ENCODE data around the gene UBR1.

UBR1 gene

DNA sequence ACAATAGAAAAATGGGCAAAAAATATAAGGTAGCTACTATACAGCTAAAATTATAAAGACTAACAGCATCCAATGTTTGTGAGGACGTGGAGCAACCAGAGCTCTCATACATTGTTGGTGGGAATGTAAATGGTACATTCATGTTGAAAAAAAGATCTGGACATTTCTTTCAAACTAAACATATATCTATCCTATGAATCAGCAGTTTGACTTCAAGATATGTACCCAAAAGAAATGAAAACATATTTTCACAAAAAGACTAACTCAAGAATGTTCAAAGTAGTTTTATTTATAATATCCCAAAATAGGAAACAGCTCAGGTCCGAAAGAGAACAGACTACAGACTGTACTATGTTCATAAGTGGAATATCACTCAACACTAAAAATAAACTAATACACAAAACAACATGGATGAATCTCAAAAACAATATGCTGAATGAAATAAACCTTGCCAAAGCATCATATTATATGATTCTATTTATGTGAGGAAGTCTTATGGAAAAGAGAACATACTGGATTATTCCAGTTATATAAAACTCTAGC, 176.5 kb downstream of the UBR1 start:
- Histone ChIP-seq H3K4me1 (ENCODE audit: control insufficient read depth in 5 of 5, insufficient read depth in 5 of 5, low read length in 5 of 5) (no peaks in the 10 kb centered on the region), H3K9me3 (ENCODE audit: control insufficient read depth in 5 of 5, low read length in 5 of 5) (no peaks in the 10 kb centered on the region), H3K27me3 (ENCODE audit: control insufficient read depth in 5 of 5, insufficient read depth in 4 of 5, low read length in 5 of 5) (peaks cover 0 to 2% (median 0%) of the 10 kb centered on the region in 5 donors), H3K9ac (ENCODE audit: low read length in 5 of 5) (no peak overlapping the region), H3K4me3 (ENCODE audit: low read depth in 1 of 5, low read length in 5 of 5) (no peak overlapping the region), H3K27ac (ENCODE audit: low read depth, low read length) (no peak overlapping the region), H3K36me3 (ENCODE audit: control insufficient read depth in 5 of 5, insufficient read depth in 5 of 5, low read length in 5 of 5) (no peaks in the 10 kb centered on the region)

DNA sequence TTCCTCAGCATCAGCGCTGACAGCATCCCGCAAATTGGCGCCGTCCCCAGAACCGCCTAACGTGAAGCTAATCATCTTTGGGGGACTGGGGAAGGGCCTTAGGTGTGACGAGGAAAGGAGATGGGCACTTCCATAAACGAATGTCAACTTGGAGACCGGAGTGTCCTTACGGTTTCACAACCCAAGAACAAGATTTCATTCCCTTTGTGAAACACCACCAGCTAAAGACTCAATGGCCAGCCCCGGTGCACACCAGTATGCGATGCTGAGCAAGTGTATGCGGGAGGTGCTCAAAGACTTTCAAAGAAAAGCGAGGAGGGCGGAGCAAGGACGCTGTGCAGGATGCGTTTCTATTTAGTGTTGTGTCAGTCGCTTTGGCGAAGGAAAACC, 184.5 kb downstream of the UBR1 start:
- H3K4me1 ChIP-seq (ENCODE audit: control insufficient read depth in 5 of 5, insufficient read depth in 5 of 5, low read length in 5 of 5) = peaks cover 0 to 28% (median 18%) of the 10 kb centered on the region in 5 donors
- H3K9ac ChIP-seq (ENCODE audit: low read length in 5 of 5) = peak overlapping the region; percentile 1 to 69 (median 66)
- H3K27me3 ChIP-seq (ENCODE audit: control insufficient read depth in 5 of 5, insufficient read depth in 4 of 5, low read length in 5 of 5) = no peaks in the 10 kb centered on the region
- no peaks in the 10 kb centered on the region for H3K36me3 ChIP-seq (ENCODE audit: control insufficient read depth in 5 of 5, insufficient read depth in 5 of 5, low read length in 5 of 5)
- peaks cover 0 to 3% (median 0%) of the 10 kb centered on the region in 5 donors for H3K9me3 ChIP-seq (ENCODE audit: control insufficient read depth in 5 of 5, low read length in 5 of 5)
- peak overlapping the region; percentile 43 for H3K27ac ChIP-seq (ENCODE audit: low read depth, low read length)
- peak overlapping the region; percentile 69 to 90 (median 74) for H3K4me3 ChIP-seq (ENCODE audit: low read depth in 1 of 5, low read length in 5 of 5)

DNA sequence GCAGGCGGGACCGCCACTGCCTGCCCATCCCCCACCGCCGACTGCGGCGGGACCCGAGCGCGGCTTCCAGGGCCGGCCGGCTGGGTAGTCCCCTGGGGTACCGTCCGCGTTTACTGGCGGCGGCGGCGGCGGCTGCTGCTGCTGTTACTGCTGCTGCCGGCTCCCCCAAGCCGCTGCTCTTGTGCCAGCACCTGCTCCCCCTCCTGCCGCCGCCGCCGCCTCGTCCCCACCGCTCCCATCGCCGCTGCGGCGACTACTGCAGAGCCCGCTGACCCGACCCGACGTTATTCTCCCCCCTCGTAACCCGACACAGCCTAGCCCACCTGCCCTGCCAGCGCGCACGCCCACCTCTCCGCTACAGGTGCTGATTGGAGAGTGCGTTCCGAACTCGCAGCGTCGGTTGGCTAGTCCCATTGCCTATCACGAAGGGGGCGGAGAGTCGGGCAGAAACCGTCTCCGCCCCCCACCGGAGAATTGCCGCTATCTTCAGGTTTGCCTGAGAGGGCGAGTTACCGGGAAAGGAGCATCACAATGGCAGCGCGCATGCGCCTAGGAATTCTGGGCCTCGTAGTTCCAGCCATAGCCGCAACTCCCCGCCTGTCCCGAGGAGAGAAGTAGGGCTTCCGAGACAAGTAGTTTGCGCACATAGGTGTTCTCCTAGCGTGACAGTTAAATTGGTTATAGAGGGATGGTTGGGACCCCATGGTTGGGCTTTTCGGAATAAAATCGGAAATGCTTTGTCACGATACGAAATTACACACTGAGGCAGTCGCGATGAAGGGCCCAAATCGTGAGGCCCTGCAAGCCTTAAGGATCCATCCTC, 185.1 kb downstream of the UBR1 start, which contains the start of gene TTBK2:
TSS of gene TTBK2 (minus strand) at position 260 of the 823 bp plus-strand sequence. CDS start 42,161 bp downstream, outside the sequence.
- no peaks in the 10 kb centered on the region for H3K27me3 ChIP-seq (ENCODE audit: control insufficient read depth in 5 of 5, insufficient read depth in 4 of 5, low read length in 5 of 5)
- no peaks in the 10 kb centered on the region for H3K36me3 ChIP-seq (ENCODE audit: control insufficient read depth in 5 of 5, insufficient read depth in 5 of 5, low read length in 5 of 5)
- H3K4me1 ChIP-seq (ENCODE audit: control insufficient read depth in 5 of 5, insufficient read depth in 5 of 5, low read length in 5 of 5) = peaks cover 0 to 28% (median 18%) of the 10 kb centered on the region in 5 donors
- peak within 1 kb of the TSS; percentile 66 to 82 (median 69) for H3K9ac ChIP-seq (ENCODE audit: low read length in 5 of 5)
- peaks cover 0 to 3% (median 0%) of the 10 kb centered on the region in 5 donors for H3K9me3 ChIP-seq (ENCODE audit: control insufficient read depth in 5 of 5, low read length in 5 of 5)
- peak within 1 kb of the TSS; percentile 69 to 90 (median 74) for H3K4me3 ChIP-seq (ENCODE audit: low read depth in 1 of 5, low read length in 5 of 5)
- H3K27ac ChIP-seq (ENCODE audit: low read depth, low read length) = peak within 1 kb of the TSS; percentile 43

DNA sequence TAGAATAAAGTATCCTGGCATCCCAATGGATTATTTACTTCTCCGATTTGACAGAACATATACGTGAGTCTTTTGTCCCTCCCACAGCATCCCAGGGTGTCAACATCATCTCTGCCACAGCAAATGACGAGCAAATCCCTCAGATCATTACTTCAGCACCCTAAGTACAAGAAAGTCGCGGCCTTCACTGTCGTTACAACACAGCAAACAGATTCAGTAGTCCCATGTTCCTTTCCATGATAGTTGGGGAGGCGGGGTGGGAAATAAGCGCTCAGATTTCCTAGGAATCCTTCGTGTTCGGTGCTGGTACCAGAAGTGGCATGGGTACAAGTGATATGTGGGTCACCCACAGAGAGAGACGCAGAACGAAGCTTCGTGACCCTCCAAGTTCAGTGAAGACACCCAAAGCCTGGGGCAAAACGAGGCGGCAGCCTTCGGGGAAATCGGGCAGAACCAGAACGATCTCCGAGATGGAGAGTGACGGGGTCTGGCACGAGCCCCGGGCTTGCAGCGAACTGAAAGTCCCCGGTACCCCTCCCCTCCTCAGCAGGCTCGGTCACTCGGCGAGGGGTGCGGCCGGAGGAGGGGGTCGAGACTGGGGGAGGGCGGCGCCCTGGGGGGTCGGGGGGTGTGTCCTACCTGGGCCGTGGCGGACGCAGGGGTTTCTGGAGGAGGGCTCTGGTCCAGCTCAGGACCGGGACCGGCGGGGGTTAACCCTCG, 185.9 kb downstream of the UBR1 start:
- Histone ChIP-seq H3K27me3 (ENCODE audit: control insufficient read depth in 5 of 5, insufficient read depth in 4 of 5, low read length in 5 of 5) (no peaks in the 10 kb centered on the region), H3K9me3 (ENCODE audit: control insufficient read depth in 5 of 5, low read length in 5 of 5) (peaks cover 0 to 3% (median 0%) of the 10 kb centered on the region in 5 donors), H3K4me1 (ENCODE audit: control insufficient read depth in 5 of 5, insufficient read depth in 5 of 5, low read length in 5 of 5) (peaks cover 0 to 28% (median 18%) of the 10 kb centered on the region in 5 donors), H3K9ac (ENCODE audit: low read length in 5 of 5) (peak overlapping the region; percentile 63 to 82 (median 69)), H3K4me3 (ENCODE audit: low read depth in 1 of 5, low read length in 5 of 5) (peak overlapping the region; percentile 69 to 87 (median 74)), H3K27ac (ENCODE audit: low read depth, low read length) (peak overlapping the region; percentile 43), H3K36me3 (ENCODE audit: control insufficient read depth in 5 of 5, insufficient read depth in 5 of 5, low read length in 5 of 5) (no peaks in the 10 kb centered on the region)

DNA sequence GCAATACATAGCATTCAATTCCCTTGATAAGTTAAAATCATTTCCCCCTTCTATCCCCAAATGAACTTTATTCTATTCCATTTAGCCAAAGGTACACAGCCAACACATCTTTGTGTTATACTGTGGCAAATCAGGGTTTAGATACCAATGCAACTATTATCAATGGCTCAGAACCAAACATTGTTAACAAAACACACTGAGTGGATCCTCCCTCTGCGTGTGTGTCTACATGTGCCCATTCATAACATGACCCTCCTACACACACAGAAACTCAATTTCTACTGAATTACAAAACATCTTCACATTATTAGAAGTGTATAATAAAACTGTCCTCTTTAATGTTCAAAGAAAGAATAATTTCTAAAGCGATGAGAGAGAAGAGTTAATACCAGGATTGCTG, 186.5 kb downstream of the UBR1 start:
- Histone ChIP-seq H3K36me3 (ENCODE audit: control insufficient read depth in 5 of 5, insufficient read depth in 5 of 5, low read length in 5 of 5) (no peaks in the 10 kb centered on the region), H3K4me1 (ENCODE audit: control insufficient read depth in 5 of 5, insufficient read depth in 5 of 5, low read length in 5 of 5) (peaks cover 0 to 28% (median 18%) of the 10 kb centered on the region in 5 donors), H3K27me3 (ENCODE audit: control insufficient read depth in 5 of 5, insufficient read depth in 4 of 5, low read length in 5 of 5) (no peaks in the 10 kb centered on the region), H3K4me3 (ENCODE audit: low read depth in 1 of 5, low read length in 5 of 5) (peak overlapping the region; percentile 69 to 87 (median 74)), H3K27ac (ENCODE audit: low read depth, low read length) (peak overlapping the region; percentile 43), H3K9me3 (ENCODE audit: control insufficient read depth in 5 of 5, low read length in 5 of 5) (peaks cover 0 to 3% (median 0%) of the 10 kb centered on the region in 5 donors), H3K9ac (ENCODE audit: low read length in 5 of 5) (peak overlapping the region; percentile 63 to 82 (median 66))

DNA sequence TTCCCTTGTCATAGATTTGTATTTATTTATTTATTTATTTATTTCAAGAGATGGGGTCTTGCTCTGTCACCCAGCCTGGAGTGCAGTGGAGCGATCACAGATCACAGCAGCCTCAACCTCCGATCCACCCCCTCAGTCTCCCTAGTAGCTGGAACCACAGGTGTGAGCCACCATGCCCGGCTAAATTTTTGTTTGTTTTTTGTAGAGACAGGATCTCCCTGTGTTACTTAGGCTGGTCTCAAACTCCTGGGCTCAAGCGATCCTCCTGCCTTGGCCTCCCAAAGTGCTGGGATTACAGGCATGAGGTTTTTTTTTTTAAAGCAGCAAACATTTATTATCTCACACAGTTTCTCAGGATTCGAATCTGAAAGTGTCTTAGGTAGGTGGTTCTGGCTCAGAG, 187.8 kb downstream of the UBR1 start:
- no peak overlapping the region for H3K9ac ChIP-seq (ENCODE audit: low read length in 5 of 5)
- H3K27me3 ChIP-seq (ENCODE audit: control insufficient read depth in 5 of 5, insufficient read depth in 4 of 5, low read length in 5 of 5) = no peaks in the 10 kb centered on the region
- no peaks in the 10 kb centered on the region for H3K9me3 ChIP-seq (ENCODE audit: control insufficient read depth in 5 of 5, low read length in 5 of 5)
- no peak overlapping the region for H3K4me3 ChIP-seq (ENCODE audit: low read depth in 1 of 5, low read length in 5 of 5)
- no peak overlapping the region for H3K27ac ChIP-seq (ENCODE audit: low read depth, low read length)
- no peaks in the 10 kb centered on the region for H3K36me3 ChIP-seq (ENCODE audit: control insufficient read depth in 5 of 5, insufficient read depth in 5 of 5, low read length in 5 of 5)
- peaks cover 0 to 28% (median 18%) of the 10 kb centered on the region in 5 donors for H3K4me1 ChIP-seq (ENCODE audit: control insufficient read depth in 5 of 5, insufficient read depth in 5 of 5, low read length in 5 of 5)

DNA sequence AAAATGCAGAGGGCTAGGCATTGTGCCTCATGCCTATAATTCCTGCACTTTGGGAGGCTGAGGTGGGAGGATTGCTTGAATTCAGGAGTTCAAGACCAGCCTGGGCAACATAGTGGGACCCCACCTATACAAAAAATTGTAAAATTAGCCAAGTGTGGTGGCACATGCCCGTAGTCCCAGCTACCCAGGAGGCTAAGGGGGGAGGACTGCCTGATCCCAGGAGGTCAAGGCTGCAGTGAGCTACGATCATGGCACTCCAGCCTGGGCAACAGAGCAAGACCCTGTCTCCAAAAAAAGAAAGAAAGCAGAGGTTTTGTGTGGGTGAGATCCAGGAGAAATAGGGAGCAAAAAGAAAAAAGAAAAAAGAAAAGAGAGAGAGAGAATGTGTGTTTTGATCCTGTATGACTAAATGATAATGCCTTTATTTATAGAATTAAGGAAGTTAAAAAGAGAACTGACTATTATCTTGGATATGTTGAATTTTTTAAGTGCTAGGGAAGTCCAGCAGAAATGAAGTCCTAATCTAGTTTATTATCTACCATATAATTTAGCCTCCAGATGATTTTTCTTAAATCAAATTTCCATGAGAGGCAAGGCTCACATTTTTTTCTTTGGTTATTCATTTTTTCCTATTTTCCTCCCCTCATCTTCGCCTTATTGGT, 190.1 kb downstream of the UBR1 start:
- H3K9ac ChIP-seq (ENCODE audit: low read length in 5 of 5) = no peak overlapping the region
- H3K27me3 ChIP-seq (ENCODE audit: control insufficient read depth in 5 of 5, insufficient read depth in 4 of 5, low read length in 5 of 5) = no peaks in the 10 kb centered on the region
- H3K4me1 ChIP-seq (ENCODE audit: control insufficient read depth in 5 of 5, insufficient read depth in 5 of 5, low read length in 5 of 5) = peaks cover 0 to 19% (median 9%) of the 10 kb centered on the region in 5 donors
- no peaks in the 10 kb centered on the region for H3K36me3 ChIP-seq (ENCODE audit: control insufficient read depth in 5 of 5, insufficient read depth in 5 of 5, low read length in 5 of 5)
- no peak overlapping the region for H3K4me3 ChIP-seq (ENCODE audit: low read depth in 1 of 5, low read length in 5 of 5)
- H3K9me3 ChIP-seq (ENCODE audit: control insufficient read depth in 5 of 5, low read length in 5 of 5) = no peaks in the 10 kb centered on the region
- no peak overlapping the region for H3K27ac ChIP-seq (ENCODE audit: low read depth, low read length)

DNA sequence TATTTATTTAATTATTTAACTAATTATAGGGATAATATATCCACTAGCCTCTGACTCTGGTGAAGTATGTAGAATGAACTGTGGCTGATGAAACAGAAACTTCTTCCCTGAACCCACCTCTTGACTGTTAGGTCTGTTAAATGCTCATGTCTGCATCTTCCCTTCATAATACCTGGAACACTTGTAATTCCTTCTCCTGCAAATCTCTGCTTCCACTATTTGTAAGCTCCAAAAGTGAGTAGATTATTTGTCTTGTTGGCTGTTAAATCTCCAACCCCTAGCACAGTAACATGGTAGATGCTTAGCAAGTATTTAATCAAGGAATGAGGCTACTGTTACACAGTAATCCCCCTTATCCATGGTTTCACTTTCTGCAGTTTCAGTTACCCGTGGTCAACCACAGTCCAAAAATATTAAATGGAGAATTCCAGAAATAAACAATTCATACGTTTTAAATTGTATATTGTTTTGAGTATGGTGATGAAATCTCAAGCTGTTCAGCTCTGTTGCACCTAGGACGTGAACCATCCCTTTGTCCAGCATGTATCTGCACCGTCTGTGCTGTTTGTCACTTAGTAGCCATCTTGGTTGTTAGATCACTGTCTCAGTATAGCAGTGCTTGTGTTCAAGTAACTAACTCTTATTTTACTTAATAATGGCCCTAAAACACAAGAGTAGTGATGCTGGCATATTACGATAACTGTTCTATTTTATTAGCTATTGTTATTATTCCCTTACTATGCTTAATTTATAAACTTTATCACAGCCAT, 190.9 kb downstream of the UBR1 start:
- Histone ChIP-seq H3K27me3 (ENCODE audit: control insufficient read depth in 5 of 5, insufficient read depth in 4 of 5, low read length in 5 of 5) (no peaks in the 10 kb centered on the region), H3K9ac (ENCODE audit: low read length in 5 of 5) (peak overlapping the region in 1 of 5 donors; percentile 11), H3K4me1 (ENCODE audit: control insufficient read depth in 5 of 5, insufficient read depth in 5 of 5, low read length in 5 of 5) (peaks cover 0 to 17% (median 9%) of the 10 kb centered on the region in 5 donors), H3K4me3 (ENCODE audit: low read depth in 1 of 5, low read length in 5 of 5) (no peak overlapping the region), H3K27ac (ENCODE audit: low read depth, low read length) (no peak overlapping the region), H3K36me3 (ENCODE audit: control insufficient read depth in 5 of 5, insufficient read depth in 5 of 5, low read length in 5 of 5) (no peaks in the 10 kb centered on the region), H3K9me3 (ENCODE audit: control insufficient read depth in 5 of 5, low read length in 5 of 5) (no peaks in the 10 kb centered on the region)

DNA sequence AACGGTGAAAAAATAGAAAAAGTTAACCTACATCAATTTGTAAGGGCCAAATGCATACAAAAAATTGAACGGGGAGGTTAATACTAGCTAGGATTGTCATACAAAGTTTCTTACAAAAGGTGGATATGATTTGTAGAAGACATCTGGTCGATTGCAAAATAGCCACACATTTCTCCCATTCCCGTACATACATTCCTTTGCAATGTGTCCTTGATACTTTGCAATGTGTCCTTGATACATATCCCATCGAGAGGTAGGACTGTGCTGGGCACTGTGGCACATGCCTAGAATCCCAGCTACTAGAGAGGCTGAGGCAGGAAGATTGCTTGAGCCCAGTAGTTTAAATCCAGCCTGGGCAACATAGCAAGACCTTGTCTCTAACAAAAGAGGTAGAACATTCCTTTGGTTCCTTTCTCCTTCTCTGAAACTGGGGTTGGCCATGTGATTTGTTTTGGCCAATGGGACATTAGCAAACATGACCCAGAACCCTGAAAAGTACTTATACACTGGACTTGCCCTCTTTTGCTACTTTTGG, 194.7 kb downstream of the UBR1 start:
- H3K36me3 ChIP-seq (ENCODE audit: control insufficient read depth in 5 of 5, insufficient read depth in 5 of 5, low read length in 5 of 5) = no peaks in the 10 kb centered on the region
- H3K4me3 ChIP-seq (ENCODE audit: low read depth in 1 of 5, low read length in 5 of 5) = no peak overlapping the region
- peaks cover 0 to 7% (median 0%) of the 10 kb centered on the region in 5 donors for H3K4me1 ChIP-seq (ENCODE audit: control insufficient read depth in 5 of 5, insufficient read depth in 5 of 5, low read length in 5 of 5)
- no peak overlapping the region for H3K9ac ChIP-seq (ENCODE audit: low read length in 5 of 5)
- H3K27me3 ChIP-seq (ENCODE audit: control insufficient read depth in 5 of 5, insufficient read depth in 4 of 5, low read length in 5 of 5) = no peaks in the 10 kb centered on the region
- no peaks in the 10 kb centered on the region for H3K9me3 ChIP-seq (ENCODE audit: control insufficient read depth in 5 of 5, low read length in 5 of 5)
- no peak overlapping the region for H3K27ac ChIP-seq (ENCODE audit: low read depth, low read length)

Measured in subcutaneous abdominal adipose tissue (tissue), 5 donors.